ENCODE measurements around the gene KIAA1217.
"Not testable (repeated sequence)": the region's sequence is repeated elsewhere in the genome, so short reads cannot be mapped to it uniquely, and the experiment has no call there.

KIAA1217 gene

DNA sequence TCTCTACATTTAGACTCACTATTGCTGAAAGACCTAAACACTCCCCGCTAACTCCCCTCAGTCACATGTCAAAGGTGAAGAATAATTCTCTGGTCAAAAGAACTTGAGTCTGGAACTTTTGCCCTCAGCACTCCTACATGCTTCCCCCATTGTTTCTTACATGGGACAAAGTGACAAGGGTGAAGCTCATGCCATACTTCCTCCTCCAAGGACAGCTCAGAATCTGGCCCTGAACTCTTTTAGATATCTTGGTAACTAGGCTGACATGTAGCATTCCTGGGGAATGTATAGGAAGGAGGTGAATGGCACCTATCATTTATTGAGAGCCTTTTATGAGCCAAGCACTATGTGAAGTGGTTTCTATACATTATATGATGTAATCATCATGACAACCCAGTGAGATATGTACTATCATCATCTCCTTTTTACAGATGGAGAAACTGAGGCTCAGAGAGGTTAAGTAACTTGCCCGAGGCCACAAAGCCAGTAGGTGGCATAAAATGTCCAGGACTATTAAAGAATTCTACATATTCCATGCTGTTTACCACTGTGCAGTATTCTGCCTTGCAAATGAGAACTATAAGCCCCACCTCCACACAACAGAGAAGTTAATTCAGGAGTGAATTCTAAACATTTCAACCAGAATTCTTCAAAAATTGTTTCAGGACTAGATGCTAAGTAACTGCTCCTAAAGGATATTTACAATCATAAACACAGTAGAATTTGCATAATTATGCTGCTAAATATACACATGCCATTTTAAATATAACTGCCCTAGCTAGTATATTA is 268.2 kb downstream of the KIAA1217 start:
- DNase-seq = no peak

DNA sequence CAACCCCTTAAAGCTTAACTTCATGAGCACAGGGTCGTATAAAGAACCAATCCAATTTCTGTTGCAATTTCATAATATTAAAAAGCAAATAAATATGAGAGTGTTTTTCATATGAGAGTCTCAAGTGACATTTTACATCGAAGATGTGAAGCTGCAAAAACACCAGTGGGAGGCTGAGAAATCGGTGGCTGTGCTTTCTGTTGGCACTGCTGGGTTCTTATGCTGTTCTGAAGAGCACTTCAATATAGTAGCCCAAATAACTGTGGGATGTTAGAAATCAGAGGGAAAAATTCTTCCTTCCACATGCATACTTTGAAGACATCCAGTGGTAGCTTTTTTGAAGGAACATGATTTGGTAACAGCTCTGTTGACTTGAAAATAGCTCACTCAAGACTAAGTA is 269.0 kb downstream of the KIAA1217 start:
- no peak for DNase-seq

DNA sequence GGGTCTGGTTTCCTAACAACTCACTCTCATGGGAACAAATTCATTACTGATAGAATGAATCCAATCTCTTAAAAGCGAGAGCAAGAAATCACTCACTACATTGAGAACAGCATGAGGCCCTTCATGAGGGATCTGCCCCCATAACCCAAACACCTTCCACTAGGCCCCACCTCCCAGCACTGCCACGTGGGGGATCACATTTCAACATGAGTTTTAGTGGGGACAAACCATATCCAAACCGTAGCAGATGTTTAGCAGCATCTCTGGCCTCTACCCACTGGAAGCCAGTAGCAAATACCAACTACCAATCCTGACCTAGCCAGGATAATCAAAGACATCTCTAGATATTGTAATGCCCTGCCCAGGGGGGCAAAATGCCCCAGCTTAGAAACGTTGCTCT is 270.9 kb downstream of the KIAA1217 start:
- DNase-seq = no peak

DNA sequence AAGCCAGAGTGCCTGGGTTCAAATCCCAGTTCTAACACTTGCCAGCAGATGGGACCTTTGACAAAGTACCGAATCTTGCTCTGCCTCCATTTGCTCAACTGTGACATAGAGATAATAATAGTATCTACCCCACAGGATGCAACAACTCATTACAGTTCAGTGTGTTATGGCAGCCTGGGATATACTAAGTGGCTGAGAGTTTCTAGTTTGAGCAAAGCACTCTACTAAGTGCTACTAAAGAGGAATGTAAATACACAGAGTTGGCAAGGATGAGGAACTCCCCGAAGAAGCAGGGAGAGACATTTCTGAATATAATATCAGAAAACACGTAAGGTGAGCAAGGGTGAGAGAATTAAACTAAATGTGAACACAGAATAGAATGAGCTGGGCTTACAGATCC is 271.5 kb downstream of the KIAA1217 start:
- no peak for DNase-seq

DNA sequence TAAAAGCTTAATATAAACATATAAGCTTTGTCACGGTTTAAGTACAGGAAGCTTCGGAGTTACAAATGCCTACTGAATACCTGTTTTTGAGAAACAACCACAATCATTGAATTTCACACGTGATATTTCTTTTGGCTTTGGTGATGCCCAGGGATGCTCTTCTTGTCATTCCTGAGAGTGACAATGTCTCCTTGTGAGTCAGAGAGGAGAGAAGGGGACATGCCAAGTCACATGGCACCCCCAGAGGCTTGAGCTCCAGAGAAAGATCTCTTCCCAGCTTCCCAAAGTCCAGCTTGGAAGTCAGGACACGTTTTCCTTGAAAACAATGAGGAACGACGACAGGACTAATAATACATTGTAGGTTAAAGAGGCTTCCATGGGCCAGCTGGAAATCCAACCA is 272.3 kb downstream of the KIAA1217 start:
- no peak for DNase-seq

DNA sequence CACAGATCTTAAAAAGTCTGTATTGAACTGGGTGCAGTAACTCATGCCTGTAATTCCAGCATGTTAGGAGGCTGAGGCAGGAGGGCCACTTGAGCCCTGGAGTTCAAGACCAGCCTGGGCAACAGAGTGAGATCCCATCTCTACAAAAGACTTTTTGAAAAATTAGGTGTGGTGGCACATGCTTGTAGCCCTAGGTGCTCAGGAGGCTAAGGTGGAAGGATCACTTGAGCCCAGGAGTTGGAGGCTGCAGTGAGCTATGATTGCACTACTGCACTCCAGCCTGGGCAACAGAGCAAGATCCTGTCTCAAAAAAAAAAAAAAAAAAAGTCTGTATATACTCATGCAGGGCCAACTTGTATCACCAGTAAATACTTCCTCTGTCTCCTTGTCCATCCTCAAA is 273.8 kb downstream of the KIAA1217 start:
- not testable (repeated sequence) for DNase-seq

DNA sequence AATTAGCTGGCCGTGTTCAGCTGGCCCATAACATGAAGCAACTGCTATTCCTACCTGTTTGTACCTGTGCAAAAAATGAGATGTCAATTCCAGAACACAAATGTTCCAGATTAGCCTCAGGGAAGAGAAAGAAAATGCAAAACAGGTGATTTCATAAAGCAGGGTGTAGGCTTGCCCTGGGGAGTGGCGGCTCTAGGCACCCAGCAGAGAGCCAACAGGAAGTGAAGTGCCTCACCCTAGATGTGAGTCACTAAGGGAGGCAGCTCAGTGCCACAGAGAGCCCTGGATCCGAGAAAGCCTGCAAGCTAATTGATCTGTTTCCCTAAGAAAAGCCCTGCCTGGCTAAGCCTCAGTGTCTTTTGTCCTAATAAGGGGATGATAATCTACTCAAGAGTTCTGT is 274.8 kb downstream of the KIAA1217 start:
- DNase-seq = no peak

DNA sequence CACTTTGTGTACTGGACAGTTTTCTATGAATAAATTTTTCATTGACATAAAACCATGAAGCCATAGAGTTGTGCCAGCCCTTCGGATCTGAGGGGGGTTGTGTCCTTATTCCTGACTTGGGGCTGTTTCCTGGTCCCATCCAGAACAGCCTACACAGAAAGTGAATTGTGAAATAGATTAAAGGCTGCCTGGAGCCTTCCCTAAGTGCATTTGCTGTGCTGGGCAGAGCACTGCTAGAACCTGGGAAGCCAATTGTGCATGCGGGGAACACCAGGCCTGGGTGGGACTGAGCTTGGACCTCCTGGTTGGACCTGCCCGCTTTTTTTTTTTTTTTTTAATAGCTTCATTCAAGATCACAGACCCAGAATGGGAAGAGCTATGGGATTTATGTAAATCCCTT is 275.8 kb downstream of the KIAA1217 start:
- no peak for DNase-seq

DNA sequence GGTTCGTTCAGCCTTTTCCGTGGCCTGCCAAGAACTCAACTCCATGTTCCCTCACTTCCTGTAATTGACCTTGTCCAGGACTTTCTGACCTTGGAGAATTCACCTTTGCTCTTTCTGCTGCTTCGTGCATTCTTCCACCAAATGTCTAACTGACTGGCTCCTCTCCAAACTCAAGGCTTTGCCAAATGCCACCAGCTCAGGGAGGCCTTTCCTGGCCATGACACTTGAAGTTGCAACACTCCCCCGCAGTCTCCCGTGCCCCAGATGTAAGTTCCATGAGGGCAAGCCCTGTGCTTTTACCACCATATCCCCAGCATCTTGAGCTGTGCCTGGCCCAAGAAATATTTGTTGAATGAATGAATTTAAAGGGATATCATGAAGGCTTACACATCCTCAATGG is 276.4 kb downstream of the KIAA1217 start:
- DNase-seq = no peak

DNA sequence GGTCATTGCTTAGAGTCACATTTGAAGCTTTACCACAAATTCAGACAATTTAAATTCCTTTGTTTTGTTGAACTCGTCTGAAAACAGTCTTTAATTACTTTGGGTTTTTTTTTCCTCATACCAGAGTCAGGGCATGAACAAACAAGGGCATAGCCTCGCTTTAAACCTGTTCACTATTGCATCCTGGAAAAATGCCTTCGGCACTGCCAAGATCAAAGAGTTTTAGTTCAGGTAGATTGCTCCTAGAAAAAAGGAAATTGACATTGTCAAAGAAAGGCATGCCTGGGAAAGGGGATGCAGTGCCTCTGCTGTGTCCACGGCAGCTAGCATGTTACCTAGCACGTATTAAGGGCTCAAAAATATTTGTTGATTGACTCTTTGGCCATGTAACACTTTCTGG is 279.7 kb downstream of the KIAA1217 start:
- DNase-seq = no peak

DNA sequence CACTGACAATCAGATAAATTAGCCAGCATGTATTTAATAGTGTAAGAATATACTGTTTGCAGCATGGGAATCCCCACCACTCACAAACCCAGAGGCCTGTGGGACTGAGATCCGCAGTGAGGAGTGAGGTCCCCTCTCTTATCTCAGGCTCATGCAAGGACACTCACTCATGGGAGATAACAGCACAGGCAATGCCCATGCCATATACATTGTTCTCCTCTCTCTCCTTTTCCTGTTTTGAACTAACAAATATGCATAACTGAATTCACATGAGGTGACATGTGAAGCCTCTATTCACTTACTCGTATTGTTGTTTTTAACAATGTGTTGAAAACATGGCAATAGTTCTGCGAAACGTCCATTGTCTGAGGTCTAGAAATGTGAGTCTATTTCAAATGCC is 284.2 kb downstream of the KIAA1217 start:
- DNase-seq = no peak

DNA sequence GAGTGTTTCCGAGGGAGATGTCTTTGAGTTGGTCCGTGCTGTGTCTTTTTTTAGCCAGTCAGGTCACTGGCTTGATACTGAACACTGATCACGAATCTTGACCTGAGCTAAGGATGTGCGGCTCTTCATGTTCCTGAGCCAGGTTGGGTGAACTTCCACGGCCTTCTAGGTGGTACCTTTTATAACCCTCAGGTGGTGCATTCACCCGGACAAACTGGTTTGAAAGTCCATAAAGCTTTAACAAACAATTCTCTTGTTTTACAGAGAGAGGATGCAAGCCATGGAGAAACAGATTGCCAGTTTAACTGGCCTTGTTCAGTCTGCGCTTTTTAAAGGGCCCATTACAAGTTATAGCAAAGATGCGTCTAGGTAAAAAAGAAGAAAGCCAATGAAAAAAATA is 285.3 kb downstream of the KIAA1217 start:
- DNase-seq = no peak

DNA sequence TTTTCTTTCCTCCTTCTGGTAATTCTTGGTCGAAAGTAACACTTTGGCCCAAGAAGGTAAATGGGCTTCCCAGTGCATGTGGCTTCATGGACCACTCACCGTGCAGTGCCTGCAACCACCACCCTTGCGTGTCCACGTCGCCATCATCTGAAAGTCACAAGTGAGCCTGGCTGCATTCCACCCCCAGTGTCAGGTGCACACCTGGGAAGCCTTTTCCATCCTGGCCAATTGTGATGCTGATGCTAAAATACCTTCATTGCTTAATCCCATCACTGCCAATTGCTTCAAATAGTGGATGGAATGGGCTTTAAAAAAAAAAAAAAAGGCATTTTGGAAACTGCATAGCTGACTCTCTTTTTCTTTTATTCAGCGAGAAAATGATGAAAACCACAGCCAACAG is 285.8 kb downstream of the KIAA1217 start:
- no peak for DNase-seq

DNA sequence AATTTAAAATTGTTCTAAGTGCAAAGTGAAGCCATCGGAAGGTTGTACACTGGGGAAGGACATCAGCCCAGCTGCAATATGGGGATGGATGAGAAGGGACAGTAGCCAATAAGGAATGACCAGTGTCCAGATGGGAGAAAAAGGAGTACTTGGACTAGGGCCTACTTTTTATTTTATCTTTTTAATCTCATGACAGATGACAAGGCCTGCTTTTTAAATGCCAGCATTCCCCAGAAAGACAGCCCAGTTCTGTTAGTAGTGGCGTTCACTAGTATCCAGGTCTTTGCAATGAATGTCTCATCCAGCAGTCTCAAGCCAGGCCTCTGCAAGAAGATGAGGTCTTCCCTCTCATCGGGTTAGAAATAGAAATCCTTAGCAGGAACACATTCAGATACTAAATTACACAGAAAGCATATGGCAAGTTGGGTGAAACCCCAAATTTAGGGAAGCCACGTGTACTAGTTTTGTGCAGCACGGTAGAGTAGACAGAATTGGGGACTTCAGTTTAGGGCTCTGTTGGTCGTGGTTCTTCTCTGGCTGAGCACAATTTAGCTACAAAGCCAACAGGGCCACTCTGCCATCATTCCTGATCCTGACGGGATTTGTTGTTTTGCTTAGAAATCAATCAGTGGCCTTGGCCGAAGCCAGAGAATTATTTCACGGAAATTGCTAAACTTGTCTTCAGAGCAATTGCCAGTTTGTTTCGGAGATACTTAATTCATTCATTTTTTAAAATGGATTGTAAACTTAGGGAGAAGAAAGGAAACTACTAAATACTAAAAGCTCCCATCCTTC is 286.9 kb downstream of the KIAA1217 start:
- DNase-seq = no peak

DNA sequence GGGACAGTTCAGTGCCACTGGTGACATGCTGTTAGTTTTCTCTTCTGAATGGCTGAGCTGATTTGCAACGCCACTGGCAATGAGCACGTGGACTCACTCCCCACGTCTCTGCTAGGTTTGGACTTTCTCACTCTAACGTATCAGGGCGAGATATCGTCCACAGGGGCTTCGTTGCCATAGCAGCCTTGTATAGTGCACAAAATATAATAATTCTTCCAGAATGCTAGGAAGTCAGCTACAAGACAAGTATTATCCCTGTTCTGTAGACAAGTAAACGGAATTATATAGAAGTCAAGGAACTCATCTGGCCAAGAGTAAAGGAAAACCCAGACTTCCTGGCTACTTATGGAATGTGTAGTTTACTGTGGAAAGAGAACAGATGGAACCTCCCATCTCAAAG is 288.0 kb downstream of the KIAA1217 start:
- no peak for DNase-seq

DNA sequence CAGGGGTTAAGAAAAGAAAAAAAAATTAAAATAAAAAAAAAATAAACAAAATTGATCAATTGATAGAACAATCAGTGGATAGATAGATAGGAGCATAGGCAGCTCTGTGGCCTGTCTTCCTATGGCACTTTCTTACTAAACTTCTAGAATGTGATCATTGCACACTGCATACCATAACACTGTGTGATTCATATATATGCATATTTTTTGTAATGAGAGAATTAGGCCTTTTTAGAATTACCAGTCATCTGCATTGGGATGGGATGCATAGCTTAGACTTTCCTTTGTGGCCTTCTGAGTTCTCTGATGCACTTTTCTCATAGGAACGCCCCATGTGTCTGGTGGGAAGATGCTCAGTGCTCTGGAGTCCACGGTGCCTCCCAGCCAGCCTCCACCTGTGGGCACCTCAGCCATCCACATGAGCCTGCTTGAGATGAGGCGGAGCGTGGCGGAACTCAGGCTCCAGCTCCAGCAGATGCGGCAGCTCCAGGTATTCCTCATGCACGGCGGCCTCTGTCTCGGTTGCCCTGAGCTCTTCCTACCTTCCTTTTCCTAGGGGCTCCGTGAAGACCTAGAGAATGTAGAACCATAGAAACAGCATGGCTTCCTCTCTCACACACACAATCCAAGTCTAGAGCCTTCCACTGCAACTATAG is 292.2 kb downstream of the KIAA1217 start:
- no peak for DNase-seq

DNA sequence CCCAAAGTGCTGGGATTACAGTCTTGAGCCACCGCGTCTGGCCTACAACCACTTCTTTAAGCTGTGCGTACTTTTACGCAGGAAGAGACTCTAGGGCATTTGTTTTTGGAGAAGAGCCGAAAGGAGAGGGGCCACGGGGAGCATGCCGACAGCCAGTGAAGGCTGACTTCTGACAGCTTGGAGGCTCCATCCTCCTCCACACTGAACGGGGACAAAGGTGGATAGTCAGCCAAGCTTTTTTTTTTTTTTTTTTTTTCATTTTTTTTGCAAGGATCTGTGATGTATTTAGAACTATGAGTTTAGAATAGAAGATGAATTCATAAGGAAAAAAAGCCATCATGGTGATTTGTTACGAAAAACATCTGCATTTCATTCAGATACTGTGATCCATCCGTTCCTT is 293.1 kb downstream of the KIAA1217 start:
- no peak for DNase-seq

DNA sequence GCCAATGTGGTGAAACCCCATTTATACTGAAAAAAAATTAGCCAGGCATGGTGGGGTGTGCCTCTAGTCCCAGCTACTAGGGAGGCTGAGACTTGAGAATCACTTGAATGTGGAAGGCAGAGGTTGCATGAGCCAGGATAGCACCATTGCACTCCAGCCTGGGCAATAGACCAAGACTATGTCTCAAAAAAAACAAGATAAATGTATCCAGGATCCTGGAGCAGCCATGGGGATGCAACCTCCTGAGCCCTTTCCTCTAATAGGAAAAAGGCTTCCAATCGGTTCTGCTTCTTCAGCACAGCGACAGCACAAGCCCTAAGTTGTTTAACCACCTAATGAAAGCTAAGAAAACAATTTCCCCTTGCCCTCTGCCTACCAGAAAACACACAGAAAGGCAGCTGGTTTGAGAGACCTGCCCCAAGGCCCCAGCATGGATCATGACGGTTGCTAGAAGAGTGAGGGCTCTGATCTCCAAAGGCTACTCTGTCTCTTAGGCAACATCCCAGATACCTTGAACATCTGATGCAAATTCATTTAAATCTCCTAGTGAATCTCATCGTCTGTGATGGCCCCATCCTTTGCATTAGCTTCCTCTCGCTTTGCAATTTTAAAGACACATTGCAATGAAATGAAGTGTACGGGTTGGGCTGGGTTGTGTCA is 294.0 kb downstream of the KIAA1217 start:
- no peak for DNase-seq

DNA sequence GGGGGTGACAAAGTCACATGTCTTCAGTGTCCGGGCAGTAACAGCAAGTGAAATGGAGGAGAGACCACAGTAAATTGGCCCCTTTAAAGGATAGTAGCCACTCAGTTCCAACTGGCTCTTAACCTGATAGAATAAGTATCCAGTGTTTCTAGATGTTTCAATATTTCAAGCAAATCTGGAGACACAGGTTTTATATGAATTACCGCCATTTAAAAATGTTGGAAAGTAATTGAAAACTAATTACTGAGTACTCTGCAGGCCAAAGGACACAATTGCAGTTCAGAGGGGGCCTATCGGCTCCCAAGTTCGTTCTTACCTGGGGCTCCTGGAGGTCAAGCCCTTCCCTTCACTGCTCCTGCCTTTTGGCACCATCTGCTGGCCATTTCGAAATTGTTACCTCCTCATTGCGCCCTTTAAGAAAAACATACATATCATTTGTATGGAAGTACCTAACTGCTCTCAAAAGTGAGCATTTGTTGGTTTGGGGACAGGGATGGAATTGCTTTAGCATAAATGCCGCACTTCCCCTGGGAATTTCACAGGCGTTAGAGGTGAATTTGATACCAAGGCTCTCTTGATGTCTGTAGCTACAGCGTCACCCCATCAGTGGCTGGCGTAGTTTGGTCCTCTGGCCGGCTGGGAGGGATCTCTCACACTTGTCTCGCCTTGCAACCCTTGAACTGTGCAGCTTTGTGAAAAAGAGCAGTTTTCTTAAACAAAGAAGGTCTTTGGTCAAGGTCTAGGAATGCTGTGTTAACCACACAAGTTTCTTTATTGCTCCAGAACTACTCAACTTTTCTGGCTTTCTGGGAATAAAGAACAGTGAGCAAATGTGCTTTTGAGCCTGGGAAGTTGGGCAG is 294.8 kb downstream of the KIAA1217 start:
- DNase-seq = no peak

DNA sequence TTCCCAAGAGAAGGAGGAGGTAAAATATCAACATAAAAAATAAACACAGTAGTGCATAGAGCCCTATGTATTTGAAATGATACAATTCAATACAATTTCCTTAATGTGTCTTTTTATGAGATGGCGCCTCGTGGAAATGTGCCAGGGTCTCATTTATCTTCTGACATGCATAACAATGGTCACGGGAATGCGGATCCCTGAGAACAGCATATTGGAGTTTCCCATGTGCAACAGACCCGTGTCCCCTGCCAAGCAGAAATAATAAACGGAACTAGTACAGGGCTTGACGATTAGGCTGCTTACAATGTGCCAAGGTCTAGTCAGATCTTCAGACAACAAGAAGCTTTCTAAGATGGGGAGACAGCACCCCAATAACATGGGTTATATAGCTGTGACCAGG is 296.8 kb downstream of the KIAA1217 start:
- no peak for DNase-seq

DNA sequence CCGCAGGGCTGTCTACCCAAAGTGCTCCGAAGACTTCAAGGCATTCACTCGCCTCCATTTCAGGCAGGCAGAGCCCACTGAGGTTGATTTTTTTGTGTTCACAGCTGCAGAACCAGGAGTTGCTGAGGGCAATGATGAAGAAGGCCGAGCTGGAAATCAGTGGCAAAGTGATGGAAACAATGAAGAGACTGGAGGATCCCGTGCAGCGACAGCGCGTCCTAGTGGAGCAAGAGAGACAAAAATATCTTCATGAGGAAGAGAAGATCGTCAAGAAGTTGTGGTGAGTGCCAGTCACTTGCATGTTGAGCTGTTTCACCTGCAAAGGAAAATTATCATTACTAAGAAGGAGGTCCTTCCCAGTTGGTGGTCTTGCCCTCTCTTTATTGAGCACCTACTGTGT is 304.2 kb downstream of the KIAA1217 start:
- DNase-seq = no peak

DNA sequence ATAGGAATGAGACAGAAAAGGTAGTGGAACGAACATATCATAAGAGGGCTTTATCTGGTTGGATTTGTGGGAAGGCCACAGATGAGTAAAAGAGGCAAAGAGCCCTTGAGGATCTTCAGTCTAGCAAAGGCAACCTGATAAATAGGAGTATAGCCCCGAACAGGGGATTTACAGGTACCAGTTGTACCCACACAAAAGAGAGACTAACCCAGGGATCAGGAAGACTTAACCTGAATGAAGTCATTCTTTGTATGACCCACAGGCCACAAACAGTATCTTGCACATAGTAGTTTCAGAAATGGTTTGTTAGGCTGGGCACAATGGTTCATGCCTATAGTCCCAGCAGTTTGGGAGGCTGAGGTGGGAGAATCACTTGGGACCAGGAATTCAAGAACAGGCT is 306.5 kb downstream of the KIAA1217 start:
- DNase-seq = no peak
